DMS79 treated with DMSO at 0.1 percent for 48 hours (cell line): ENCODE data around the gene SH3GL3.

Experiments
- DNase-seq: peaks from one replicate; lab custom pipeline; 2025; lab: John Stamatoyannopoulos, UW

SH3GL3 gene

DNA sequence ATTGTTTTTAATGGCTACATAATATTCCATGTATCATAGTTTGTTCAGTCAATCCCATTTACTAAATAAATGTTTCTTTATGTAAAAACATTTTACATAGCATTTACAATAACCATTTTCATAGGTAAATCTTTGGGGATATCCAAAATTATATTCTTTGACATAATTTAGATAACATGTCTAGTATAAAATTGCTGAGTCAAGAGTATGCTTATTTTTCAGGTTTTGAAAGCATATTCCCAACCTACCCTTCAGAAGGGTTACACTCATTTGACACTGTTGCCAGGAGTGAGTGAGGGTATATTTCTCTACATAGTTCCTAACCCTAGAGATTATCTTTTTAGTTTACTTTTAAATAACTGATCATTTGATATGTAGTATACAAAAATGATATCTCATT is 122.2 kb downstream of the SH3GL3 start:
- DNase-seq, result no peak

DNA sequence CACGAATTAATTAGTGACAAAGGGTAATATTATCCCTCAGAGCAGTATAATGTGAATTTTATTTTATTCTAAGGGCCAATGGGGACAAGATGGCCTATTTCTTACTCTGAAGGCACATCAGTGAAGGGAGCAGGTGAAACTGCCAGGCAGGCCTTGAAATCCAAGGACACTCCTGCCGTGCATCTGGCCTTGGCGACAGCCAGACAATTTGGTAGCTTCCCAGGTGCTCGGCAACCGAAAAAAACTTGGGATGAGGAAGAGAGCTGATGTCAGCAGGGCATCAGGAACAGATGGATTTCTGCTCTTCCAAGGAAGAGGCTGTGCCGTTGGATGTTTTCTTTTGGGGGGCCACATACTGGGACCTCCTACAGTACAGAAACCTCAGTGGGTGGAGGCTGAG is 123.6 kb downstream of the SH3GL3 start:
- DNase-seq, result no peak

DNA sequence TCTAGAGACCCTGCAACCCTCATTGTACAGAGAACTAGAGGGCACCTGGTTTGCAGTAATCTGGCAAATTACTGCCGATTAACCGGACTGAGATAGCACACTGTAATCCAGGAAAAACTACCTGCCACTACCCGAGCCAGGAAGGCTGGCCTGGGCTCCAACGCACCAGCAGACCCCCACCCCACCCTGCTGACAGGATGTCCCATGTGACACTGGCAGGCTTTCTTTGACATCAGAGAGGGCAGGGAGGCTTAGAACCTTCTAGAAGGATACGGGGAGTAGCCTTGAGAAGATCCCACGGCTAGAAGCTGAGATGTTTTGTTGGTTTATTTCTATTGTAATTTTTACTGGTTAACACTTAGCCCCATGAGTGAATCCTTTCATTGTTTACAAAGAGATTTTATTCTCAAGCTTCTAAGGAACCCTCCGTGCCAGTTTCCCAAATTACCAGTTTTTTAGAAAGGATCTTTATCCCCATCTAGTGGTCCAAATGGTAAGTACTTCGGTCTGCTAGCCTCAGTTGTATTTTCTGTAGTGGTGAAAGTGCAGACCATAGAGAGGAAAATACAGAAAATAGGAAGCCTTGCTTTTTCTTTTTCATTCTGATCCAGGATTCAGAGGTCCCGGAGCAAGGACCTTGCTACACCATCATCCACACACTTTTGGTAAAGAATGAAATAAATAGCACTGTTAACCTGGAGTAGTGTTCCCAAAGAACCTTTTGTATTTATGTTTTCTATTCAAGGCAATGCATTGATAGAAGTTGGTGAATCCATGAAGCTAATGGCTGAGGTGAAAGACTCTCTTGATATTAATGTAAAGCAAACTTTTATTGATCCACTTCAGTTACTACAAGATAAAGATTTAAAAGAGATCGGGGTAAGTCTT is 124.9 kb downstream of the SH3GL3 start:
- no peak for DNase-seq

DNA sequence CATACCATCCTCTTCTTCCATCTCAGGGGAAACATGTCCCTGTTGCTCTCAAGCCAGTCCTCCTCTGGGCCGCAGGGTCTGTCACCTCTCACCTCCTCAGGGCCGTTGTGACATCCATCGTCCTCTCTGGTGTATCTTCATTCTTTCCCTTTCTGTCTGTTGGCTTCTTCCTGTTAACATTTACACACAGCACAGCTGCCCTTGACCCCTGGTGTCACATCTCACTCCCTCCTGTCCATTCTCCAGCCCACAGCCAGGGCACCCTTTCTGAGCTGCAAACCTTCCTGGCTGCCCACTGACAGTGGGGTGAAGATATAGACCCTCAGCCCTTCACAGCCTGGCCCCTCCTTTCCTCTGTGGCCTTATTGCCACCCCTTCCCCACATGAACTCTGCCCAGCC is 127.2 kb downstream of the SH3GL3 start:
- DNase-seq, result no peak

DNA sequence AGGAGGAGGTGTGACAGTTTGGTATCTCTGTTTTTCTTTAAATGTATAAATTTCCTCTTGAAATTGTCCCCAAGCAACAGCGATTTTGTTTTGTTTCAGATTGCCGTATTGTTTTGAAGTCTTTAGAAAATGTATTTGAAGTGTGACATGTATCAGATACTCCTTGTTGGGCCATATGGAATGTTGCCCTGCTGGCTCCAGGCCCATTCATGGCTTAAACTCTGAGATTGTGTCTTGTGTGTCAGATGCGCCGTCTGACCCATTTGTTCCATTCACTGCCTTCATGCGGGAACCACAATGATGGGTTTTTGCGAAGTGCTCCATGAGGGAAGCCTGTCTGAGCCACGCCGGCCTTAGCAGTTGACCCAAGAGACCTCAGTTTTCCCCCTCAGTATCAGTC is 131.6 kb downstream of the SH3GL3 start:
- no peak for DNase-seq

DNA sequence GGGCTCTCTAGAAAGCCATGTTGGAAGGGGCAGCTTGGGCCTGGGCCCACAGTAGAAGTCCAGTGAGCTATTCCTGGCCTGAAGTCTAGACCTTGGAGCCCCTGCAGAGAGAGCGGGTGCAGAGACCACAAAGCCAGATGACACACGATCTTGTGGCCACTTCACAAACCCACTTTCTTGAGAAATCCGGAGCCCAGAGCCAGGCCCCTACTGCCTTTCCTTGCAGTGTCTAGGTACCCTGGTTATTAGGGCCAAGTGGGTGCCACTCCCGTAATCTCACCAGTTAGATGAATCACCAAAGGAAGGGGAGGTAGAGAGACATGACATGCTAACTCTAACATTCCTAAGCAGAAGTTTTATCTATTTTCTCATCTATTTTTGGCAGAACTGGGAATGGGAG is 134.2 kb downstream of the SH3GL3 start:
- no peak for DNase-seq

DNA sequence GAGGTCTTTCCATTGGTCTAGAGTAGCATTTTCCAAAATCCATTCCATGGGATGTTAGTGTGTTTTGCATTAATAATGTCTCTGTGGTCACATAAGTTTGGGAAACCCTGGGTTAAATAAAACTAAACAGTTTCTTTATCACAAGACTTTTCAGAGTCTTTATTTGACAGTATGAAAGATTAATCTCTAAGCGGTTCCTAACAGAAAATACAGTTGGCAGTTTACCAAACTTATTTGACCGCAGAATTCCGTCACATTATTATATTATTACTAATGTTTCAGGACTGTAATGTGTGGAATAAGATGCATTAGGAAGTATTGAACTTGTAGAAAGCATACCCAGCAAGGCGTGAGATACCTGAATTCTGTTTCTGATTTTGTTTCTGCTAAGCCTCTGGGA is 135.2 kb downstream of the SH3GL3 start:
- no peak for DNase-seq

DNA sequence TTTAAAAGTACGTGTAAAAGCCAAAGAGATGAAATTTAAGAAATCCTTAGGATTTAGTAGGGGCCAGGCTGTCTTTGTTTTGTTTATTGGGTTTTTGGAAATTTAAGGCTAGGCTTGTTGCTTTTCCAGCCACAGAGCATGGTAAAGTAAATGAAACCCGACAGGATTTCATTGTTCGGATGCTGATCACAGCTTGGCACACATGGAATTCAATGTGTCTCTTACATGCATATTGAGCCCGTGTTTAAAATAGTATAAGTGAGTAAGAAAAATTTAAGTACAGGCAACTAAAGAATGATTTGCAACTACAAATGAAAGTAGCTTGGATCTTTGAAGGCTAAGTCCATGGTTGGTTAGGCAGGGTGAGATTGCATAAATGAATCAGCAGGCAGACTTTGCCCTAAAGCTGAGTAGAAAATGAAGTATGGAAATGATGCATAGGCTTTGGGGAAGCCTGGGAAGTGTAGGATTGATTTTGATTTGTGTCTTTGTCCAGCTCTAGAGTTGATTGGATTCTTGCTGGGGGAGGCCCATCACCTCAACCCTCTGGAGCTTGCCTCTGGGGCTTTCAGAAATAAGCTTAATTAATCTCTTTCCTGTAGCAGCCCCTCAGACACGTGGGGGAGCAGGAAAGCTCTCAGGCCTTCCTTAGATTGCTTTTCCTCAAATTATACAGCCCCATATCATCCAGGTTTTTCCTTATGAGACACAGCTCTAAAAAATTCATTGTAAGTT is 138.6 kb downstream of the SH3GL3 start:
- no peak for DNase-seq

DNA sequence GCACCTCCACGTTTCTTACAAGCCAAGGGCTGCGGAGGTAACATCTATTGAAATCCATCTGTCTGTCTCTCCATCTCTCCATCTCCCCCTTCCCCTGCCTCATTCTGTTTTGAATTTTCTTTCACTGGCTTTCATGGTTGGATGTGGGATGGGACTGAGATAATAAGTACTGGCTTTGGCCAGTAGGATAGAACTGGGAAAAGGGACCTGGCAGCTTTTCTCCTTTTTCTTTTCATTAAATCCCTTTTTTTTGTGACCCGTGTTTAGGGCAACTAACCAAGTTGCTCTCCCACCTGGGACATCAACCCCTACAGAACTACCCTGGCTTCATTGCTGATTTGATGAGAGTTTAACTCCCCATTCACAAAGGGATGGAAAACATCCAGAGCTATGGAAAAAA is 139.9 kb downstream of the SH3GL3 start:
- no peak for DNase-seq

DNA sequence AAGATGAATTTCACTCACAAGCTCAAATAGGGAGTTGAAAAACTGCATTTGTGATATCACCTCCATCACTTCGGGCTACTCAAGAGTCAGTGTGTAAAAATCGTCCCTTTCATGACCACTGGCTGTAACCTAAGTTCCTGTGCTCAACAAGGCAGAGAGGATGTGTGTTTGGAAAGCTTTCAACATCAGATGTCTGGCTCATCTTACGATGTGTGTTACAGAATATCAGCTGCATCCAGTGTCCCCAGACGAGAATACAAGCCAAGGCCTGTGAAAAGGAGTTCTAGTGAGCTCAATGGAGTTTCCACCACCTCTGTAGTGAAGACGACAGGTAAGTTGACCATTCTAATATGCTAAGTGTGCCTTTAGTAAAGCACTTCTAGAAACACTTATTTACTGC is 141.3 kb downstream of the SH3GL3 start:
- no peak for DNase-seq

DNA sequence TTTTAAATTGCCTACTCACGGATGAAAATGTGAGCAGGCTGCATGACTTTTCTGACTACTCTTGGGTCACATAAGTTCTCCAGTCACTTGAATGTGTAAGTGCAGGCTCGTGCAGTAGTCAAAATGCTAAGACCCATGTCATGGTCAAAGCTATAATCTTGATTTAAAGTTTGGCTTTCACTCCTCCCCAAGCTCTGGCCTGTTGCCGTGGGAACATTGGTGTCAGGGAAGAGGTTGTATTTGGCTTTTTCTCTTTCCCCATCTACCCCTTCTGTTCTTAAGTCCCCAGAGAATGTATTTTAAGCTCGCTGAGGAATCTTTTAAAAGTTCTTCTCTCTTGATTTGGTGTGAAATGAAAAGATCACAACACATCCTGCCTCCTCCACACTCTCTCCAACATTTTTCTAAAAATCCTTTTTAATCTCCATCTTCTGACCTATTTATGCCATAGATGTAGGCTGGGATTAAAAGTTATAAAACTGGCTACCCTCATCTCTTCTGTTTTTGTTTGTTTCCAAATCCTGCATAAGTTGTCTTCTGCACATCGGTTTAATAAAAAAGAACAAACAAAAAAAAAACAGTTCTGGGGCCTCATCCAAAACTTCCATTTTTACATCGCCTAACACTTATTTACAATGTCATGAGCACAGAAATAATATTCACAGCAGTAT is 145.4 kb downstream of the SH3GL3 start:
- no peak for DNase-seq

DNA sequence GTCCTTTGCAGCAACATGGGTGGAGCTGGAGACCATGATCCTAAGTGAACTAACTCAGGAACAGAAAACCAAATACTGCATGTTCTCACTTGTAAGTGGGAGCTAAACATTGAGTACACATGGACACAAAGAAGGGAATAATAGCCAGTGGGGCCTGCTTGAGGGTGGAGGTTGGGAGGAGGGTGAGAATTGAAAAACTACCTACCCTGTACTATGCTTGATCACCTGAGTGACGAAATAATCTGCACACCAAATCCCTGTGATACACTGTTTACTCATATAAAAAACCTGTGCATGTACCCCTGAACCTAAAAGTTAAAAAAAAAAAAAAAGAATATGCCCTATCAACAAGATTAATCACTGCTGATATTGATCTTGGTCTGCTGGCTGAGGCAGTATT is 148.1 kb downstream of the SH3GL3 start:
- no peak for DNase-seq

DNA sequence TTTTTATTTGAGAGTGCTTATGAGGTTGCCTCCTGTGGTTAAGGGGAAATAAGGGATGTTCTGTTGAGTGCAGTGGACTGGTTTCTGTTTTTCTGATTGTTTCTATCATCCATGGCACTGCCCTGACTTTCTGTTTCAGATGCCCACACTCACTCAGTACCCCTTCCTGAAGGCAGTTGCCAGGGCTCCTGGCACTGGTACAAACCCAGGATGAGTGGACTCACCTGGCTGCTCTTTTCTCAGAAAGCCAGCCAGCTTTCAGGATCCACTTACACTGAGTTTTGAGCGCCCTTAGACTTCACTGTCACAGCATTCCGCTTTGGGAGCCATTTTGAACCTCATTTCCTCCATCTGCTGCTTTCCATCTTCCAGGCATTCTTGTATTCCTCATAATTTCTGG is 150.9 kb downstream of the SH3GL3 start:
- DNase-seq, result no peak

DNA sequence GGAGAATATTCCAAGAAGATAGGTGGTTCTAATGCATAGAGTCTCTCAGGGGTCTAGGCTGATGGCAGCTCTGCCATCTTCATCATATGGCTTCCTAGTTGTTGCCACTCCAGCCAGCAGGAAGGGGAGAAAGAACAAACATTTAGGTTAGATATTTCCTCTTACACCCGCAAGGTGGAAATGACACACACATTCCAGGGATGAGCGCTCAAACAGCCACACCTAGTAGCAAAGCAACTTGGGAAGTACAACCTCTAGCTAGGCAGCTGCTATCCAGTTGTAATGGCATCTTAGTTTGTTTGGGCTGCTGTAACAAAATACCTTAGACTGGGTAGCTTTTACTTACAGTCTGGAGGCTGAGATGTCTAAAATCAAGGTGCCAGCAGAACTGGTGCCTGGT is 154.9 kb downstream of the SH3GL3 start:
- no peak for DNase-seq

DNA sequence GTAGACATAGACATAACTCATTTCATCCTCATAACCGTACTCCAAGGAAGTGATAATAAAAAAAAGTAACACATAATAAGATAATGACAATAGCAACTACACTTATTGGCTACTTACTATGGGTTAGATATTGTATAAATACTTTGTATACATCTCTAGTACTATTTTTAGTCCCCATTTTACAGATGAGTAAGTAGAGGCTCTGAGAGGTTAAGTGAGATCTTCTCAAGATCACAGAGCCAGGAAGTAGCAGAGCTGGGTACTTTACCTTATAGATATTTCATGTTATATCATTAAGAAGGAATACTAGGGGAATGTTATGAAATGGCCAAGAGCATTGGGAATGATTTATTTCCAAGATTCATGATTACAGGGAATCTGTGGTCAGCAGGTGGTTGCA is 157.4 kb downstream of the SH3GL3 start:
- DNase-seq, result no peak

DNA sequence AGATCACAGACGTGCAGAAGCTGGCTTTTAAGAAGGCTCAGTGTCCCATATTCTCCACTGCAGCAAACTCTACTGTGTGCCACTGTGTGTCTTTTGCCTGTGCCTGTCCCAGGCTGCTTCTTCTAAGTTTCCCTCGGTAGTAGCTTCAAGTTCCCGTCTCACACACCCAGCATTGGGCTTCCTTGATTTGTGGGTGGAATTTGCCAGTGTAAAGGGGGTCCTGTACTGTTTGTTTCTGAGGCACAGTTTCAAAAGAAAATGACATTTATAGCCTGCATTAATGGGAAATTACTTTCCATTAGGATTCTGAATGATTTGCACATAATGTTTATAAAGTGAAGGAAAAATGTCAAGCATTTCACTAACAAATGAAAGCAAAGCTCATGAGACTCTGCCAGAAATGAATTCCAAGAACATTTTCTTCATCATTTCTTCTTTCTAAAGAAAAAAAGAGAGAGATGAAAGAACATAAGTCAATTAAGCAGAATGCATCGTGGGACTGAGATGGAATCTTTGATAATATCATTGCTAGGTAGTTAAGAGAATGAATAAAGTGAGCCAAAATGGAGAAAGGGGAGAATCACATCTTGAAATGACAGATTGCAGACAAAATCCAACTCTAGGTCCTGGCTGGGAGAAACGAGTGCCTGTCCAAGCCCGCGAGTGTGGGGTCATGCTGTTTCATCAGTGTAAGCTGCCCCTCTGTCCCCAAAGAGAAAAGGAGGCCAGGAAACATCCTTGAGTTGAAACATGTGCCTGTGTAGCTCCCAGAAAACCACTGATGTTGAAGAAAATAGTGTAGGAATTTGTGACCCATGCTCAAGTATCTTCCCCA is 158.2 kb downstream of the SH3GL3 start:
- DNase-seq, result no peak

DNA sequence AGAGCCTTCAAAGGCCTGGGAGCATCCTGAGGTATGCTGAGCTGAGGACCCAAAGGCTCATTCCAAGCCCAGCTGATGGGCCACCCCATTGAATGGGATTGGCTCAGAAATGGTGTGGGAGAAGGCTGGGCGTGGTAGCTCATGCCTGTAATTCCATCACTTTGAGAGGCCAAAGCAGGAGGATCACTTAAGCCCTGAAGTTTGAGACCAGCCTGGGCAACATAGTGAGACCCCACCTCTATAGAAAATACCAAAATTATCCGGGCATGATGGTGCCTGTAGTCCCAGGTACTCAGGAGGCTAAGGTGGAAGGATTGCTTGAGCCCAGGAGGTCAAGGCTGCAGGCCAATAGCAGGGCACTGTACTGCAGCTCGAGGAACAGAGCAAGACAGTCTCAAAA is 163.0 kb downstream of the SH3GL3 start:
- no peak for DNase-seq

DNA sequence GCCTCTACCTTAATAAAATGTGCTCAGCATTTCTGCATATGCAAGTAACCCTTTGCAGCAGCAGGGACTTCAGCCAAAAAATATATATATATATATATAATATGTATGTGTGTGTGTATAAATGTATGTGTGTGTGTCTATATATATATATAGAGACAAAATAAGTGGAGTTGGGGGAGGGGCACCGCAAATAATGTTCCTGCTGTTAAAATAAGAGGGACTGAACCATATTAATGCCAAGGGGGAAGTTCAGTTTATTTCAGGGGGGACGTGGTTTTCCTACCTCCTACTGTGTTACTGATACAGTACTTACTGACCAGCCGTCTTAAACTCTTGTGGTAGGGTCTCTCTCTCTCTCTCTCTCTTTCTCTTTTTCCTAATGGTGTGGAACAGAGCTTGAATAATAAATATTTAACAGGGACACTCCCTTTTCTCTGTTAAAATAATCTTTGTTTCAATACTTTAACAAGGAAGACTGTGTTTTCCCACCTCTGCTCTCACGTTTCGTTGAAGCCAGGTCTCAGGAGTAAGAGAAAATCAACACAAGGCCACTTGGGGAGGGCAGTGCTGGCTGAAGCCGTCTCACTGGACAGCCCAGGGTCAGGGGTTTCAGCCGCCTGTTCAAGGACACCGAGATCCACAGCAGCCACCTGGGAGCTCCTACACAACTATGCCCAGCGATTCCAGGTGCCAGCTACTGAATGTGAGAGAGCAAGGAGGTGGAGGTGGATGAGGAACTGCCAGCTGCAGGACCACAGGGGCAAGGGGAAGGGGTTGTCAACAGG is 164.0 kb downstream of the SH3GL3 start:
- no peak for DNase-seq

DNA sequence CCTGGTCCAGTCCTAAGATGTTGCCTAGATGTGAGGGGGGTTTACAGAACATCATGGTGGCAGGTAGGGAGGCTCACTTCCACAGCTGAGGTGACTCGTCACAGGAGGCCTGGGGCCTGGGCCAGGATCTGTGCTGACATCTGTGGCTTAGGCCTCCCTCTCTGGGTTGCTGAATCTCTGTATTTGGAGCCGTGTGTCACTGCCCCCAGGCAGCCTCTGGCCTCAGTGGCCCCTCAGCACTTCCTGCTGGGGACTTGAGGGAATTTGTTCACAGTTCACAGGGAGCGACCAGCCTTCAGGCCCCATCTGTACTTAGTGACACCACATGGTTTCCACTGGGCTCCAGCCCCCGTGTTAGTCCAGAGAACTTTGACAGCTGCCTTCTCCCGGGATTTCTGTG is 165.1 kb downstream of the SH3GL3 start:
- no peak for DNase-seq

DNA sequence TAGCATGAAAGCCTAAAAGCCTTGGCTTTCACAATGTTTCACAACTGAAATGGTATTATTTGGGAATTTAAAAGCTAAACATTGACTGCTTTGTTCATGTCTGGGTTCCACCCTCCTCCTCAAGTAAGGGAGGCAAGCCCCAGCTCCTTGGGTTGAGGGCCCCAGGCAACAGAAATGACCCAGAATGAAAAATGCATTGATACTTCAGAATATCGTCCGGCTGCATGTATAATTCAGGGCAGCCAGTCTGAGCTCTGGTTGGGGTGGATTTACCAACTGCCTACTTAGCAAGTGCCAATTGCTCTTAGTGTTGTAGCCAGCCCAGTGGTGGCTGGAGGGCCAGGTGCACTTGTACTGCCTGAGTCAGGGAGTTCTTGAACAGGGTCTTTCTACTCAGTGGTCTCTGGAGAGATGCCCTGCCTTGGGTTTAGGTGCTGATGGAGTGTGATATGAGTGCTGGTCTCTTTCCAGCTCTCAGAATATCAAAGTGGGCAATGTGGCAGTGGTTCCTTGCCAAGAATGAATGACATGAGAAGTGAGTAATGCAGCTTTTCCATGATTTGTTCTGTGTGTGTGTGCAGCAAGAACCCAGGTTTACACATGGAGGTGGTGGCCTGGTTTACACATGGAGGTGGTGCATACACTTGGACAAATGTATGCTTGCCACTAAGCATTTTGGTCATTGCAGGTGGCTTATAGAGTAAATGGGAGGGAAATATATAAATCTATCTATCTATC is 165.9 kb downstream of the SH3GL3 start:
- no peak for DNase-seq

DNA sequence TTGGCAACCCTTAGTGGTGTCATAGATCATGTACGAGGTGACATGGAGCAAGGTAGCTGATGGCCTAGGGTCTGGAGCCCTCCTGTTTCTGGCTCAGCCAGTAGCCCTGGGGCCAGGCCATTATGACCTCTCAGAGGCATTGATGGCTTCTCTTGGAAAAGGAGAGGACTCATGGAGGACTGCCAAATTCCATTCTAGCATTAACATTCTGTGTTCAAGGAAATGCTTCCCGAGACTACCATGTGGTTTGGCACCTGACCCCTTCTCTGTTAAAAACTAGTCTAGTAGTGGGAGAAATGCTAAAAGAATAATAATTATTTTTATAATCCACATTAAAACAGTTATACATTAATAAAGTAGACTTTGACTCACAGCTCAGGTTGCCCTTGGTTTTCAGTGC is 166.6 kb downstream of the SH3GL3 start:
- no peak for DNase-seq
